Right kidney (tissue), 1 donor: ENCODE results near the gene BUD23.
"Not testable (repeated sequence)": the region's sequence is repeated elsewhere in the genome, so short reads cannot be mapped to it uniquely, and the experiment has no call there.

Source experiments
- DNase-seq: peaks from one replicate; pipeline ENCODE4 v3.0.0-alpha.2; 2016

Gene BUD23

GRCh38 chr7:73699370-73700068, 16.1 kb downstream of the BUD23 start:
- DNase-seq = no peak

DNA sequence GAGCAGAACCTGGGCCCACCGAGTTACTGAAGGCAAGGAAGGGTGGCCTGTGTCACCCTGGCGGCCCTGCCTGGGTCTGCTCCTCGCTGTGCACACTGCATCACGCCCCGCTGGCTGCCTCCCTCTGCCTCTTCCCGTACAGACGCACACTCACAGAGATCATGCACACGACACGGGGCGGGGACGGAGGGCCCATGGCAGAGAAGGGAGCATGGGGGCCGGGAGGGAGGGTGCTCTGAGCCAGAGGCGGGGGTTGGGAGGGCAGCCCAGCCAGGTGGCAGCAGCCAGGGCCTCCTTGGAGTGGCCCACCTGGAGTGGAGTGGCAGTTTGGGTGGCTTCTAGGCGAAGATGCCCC, 16.6 kb downstream of the BUD23 start:
- no peak for DNase-seq

DNA sequence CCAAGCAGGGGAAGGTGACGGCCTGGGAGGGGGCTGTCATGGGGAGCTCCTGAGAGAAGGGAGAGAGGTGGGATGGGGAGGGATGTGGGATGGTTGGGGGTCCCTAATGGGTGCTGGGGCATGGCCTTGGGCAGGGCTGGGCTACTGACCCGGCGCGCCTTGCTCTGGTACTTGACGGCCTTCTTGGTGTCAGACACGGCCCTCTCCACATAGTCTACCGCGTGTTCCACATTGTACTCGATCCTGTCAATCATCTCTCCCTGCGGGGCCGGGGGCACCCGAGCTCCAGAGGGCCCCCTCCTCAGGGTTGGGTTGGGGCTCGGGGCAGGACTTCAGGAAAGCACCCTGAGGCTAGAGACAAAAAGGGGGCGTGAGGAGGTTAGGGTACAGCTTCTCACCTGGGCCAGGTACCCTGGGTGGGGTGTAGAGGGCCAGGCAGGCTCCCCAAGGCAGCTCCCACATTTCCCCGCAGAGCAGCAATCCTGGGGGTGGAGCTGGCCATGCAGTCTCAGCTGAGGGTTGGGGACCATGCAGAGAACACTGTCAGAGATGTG, 17.3 kb downstream of the BUD23 start:
- DNase-seq = no peak

DNA sequence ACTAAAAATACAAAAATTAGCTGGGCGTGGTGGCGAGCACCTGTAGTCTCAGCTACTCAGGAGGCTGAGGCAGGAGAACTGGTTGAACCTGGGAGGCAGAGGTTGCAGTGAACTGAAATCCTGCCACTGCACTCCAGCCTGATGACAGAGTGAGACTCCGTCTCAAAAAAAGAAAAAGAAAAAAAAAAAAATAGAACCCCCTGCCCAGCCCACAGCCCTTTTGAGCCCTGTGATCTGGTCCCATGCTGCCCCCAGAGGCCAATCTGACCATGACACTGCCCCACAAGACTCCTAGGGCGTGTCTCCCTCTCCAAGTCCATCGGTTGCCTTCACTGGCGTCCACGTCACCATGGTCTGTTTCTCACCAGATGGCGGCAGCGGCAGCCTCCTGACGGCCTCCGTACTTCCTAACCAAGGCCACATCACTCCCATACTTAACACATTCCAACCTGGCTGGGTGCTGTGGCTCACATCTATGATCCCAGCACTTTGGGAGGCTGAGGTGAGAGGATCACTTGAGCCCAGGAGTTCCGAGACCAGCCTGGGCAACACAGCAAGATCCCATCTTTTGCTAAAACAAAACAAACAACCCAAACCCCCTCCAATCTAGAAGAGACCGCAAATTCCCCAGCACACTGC, 18.1 kb downstream of the BUD23 start:
- no peak for DNase-seq

DNA sequence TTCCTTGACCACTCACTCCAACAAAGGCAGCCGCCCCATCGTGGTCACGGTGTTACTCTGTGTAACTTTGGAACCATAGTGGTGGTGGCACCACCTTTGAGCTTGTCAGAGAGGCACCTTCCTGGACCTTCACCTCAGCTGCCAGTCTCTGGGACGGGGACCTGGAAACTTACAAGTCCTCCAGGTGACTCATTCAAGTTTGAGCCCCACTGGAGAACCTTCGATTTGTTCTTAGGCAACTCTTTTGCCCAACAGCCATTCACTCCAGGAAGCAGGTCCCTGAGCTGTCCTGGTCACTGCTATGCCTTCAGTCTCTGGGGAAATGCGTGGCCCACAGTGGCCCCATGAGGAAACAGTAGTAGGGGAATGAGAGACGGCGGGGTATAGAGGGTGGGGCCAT, 18.8 kb downstream of the BUD23 start:
- no peak for DNase-seq

DNA sequence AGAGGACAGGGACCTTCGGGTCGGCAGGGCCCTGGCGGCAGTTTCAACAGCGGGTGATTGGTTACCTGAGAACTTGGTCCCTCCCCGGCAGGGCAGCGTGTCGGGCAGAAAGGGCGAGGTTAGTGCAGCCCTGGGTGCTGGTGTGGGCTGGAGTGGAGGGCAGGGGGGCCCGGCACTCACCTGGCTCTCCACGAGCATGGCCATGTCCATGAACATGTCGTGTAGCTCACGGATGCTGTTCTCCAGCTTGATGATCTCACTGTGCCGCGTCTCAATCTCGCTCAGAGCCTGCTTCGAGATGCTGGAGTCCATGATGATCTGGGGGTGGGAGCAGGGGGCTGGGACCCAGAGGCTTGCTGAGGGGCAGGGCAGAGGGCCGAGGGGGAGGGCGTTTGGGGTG, 19.3 kb downstream of the BUD23 start:
- no peak for DNase-seq

DNA sequence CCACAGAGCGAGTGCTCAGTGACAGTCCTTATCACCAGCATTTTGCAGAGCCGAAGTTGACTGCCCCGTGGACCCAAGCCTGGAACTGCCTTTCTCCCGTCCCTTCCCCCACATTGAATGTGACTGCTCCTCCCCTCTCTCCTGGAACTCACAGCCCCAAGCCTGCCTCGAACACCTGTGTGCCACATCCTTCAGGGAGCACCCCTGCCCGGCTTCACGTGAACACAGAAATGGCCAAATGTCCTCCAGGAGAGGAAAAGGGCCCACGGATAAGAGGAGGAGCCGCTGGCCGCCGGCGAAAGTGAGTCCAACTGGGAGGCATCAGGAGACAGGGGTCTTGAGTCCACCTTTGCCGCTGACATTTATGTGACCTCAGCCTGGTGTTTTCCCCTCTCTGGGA, 19.8 kb downstream of the BUD23 start:
- no peak for DNase-seq

GRCh38 chr7:73703757-73704639, 20.6 kb downstream of the BUD23 start:
- peak; percentile 53 for DNase-seq

DNA sequence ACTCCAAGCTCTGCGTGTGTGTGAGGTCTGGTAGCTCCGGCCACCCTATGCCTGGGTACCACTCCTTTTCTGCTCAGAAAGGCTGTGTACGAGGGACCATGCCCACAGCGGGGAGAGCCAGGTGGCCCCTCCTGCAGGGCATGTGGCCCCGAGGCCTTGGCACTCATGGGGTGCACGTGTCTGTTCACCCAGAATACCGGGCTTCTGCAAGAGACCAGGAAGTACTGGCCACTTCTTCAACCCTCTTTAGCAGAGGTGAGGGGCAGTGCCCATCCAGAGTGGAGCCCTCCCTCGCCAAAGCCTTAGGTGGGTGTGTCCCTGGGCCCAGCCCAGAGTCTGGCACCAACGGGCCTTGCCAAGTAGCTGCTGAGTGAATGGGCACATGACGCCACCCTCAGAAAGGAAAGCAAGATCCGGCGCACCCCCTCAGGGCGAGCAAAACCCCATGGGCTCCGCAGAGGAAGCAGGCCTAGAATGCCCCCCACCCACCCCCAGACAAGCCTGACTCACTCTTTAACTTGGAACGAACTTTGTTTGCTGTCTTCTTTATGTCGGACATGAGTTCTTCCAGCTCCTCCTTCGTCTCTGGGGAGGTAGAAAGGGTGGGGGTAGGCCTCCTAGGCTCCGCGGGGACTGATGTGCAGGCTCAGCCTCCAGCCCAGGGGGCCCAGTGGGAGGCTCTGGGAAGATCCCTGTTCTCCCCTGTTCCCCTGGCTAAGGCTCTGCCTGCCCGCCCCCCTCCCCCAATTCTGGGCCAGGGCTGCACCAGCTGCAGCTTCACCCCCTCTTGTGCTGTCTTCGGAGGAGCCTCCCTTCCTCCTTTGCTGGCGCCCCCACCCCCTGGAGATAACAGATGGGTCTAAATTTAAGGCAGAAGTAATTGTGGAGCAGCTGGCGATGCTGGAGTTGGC, 21.5 kb downstream of the BUD23 start:
- DNase-seq = no peak

DNA sequence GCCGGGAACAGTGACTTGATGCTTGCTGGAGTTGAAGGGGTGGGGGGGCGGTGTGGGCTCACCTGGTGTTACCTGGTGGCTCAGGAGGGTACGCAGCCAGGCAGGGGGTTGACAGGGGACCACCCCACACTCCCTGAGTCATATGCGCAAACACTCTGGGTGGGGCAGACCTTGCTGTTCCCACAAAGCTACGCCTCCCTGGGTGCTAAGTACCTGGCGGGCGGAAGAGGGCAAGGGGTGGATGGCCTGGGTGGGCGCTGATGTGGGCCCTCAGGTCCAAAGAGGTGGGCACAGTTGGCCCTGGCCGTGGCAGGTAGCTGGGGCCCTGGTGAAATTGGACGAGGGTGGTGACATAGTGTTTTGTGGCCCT, 22.1 kb downstream of the BUD23 start:
- DNase-seq = no peak

DNA sequence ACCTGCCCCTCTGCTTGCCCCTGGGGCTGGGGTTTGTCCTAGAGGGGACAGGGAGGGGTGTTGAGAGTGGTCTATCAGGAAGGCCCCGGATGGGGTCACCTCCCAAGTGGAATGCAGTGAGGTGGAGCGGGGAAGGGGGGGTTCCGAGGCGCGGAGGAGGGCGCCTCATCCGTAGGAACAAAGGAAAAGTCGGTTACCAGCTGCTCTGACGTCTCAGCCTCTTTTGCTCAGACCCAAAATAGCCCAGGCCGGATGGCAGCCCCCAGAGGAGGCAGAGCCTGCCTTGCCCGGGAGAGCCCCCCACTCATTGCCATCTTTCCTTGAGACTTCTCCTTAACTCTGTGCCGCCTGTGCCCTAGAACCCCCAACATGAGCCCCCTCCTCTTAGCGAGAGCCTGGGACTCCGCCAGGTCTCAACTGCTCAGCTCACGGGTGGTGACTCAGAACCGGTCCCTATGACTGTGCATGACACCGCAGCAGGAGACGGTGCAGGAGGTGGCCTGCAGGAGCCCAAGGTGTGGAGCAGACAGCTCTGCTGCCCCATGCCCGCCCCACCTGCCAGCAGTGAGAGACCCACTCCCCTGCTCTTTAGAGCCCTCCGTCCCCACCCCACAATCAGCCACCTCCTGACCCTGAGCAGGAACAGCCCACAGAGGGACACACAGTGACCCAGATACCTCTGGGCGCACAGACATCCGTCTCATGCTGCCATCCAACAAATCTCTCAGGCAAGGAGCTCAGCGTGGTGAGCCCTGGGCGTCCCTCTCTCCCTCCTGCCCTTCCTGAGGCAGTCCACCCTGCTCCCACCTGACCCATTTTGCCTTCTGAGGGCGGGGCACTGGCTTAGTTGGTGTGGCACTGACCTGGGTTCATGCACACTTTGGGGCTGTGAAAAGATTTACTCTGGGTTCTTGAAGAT, 23.0 kb downstream of the BUD23 start:
- DNase-seq = no peak

GRCh38 chr7:73707045-73707631, 23.7 kb downstream of the BUD23 start:
- no peak for DNase-seq

GRCh38 chr7:73708961-73709549, 25.7 kb downstream of the BUD23 start:
- DNase-seq = no peak

- no peak for DNase-seq
These were observed 29.4 kb downstream of the BUD23 start for GRCh38 chr7:73712773-73713172.

DNA sequence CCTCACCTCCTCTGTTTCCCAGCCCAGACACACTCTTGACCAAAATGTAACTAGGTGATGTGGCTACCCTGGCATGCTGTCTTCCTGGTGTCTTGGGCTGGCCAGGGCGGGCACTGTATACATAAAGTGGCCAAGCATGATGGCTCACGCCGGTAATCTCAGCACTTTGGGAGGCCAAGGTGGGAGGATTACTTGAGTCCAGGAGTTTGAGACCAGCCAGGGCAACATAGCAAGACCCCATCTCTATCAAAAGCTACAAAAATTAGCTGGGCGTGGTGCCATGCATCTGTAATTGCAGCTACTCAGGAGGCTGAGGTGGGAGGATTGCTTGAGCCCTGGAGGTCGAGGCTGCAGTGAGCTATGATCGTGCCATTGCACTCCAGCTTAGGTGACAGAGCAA, 29.9 kb downstream of the BUD23 start:
- not testable (repeated sequence) for DNase-seq

- DNase-seq = peak; percentile 49
These were observed 32.4 kb downstream of the BUD23 start for GRCh38 chr7:73715648-73716317.

GRCh38 chr7:73716318-73716890, 33.0 kb downstream of the BUD23 start:
- DNase-seq = no peak

GRCh38 chr7:73717025-73717807, 33.8 kb downstream of the BUD23 start:
- DNase-seq = no peak
